H9 (cell line): Measurements from ENCODE around the gene RPL38. TPM values are rescaled to one million over a fixed set of nuclear protein-coding genes. Genes with fewer than 3 reads are reported as not detected.

Experiments used
- DNase-seq: peaks from one replicate; pipeline ENCODE4 v3.0.0-alpha.2; 2017
- H2AFZ ChIP-seq: one replicate; pipeline ENCODE4 v1.6.1; 2013; ENCODE audit warnings: mild to moderate bottlenecking, low read length, control low read depth, moderate library complexity
- H2AK5ac ChIP-seq: 2 replicates; pipeline ENCODE4 v1.6.1; 2013; ENCODE audit warnings: low read length, control low read depth, mixed read lengths; ENCODE audit not compliant: insufficient read length
- H2BK120ac ChIP-seq: one replicate; pipeline ENCODE4 v1.6.1; 2013; ENCODE audit warnings: low read depth, mild to moderate bottlenecking, low read length, control low read depth, inconsistent platforms; ENCODE audit not compliant: poor library complexity, severe bottlenecking
- H2BK12ac ChIP-seq: 2 replicates; pipeline ENCODE4 v1.6.1; 2013; ENCODE audit warnings: low read length, control low read depth, mixed read lengths, low read depth; ENCODE audit not compliant: insufficient read length
- H2BK15ac ChIP-seq: 2 replicates; pipeline ENCODE4 v1.6.1; 2013; ENCODE audit warnings: low read depth, low read length, control low read depth
- H2BK20ac ChIP-seq: one replicate; pipeline ENCODE4 v1.6.1; 2013; ENCODE audit warnings: low read depth, mild to moderate bottlenecking, low read length, control low read depth, inconsistent platforms; ENCODE audit not compliant: poor library complexity, severe bottlenecking
- H2BK5ac ChIP-seq: 2 replicates; pipeline ENCODE4 v1.6.1; 2013; ENCODE audit warnings: low read length, control low read depth, mixed read lengths; ENCODE audit not compliant: insufficient read length
- H3K14ac ChIP-seq: 2 replicates; pipeline ENCODE4 v1.6.1; 2013; ENCODE audit warnings: low read length, control low read depth; ENCODE audit not compliant: insufficient read depth
- H3K18ac ChIP-seq: 2 replicates; pipeline ENCODE4 v1.6.1; 2013; ENCODE audit warnings: low read depth, mild to moderate bottlenecking, mixed read lengths, low read length, control low read depth; ENCODE audit not compliant: insufficient read length
- H3K23ac ChIP-seq: 2 replicates; pipeline ENCODE4 v1.6.1; 2013; ENCODE audit warnings: low read length, control low read depth, mixed read lengths, low read depth; ENCODE audit not compliant: insufficient read length
- H3K23me2 ChIP-seq: 2 replicates; pipeline ENCODE4 v1.6.1; 2013; ENCODE audit warnings: low read depth, mild to moderate bottlenecking, mixed read lengths, low read length, control low read depth; ENCODE audit not compliant: insufficient read length, poor library complexity, severe bottlenecking
- H3K27ac ChIP-seq: 2 replicates; pipeline ENCODE4 v1.5.1; 2013; ENCODE audit warnings: low read length, control low read depth, mixed read lengths, low read depth; ENCODE audit not compliant: insufficient read length
- H3K27me3 ChIP-seq: 2 replicates; pipeline ENCODE4 v1.6.1; 2013; ENCODE audit warnings: low read length, control low read depth, inconsistent platforms; ENCODE audit not compliant: insufficient read depth
- H3K4ac ChIP-seq: 2 replicates; pipeline ENCODE4 v1.6.1; 2013; ENCODE audit warnings: low read depth, mild to moderate bottlenecking, control low read depth, inconsistent platforms, low read length, moderate library complexity
- H3K4me1 ChIP-seq: 2 replicates; pipeline ENCODE4 v1.6.1; 2013; ENCODE audit warnings: low read length, control low read depth, inconsistent platforms; ENCODE audit not compliant: insufficient read depth
- H3K4me2 ChIP-seq: 2 replicates; pipeline ENCODE4 v1.6.1; 2013; ENCODE audit warnings: low read length, control low read depth, mixed read lengths; ENCODE audit not compliant: insufficient read length, insufficient read depth
- H3K56ac ChIP-seq: 2 replicates; pipeline ENCODE4 v1.6.1; 2013; ENCODE audit warnings: low read depth, mild to moderate bottlenecking, mixed read lengths, low read length, control low read depth; ENCODE audit not compliant: insufficient read length
- H3K79me1 ChIP-seq: 2 replicates; pipeline ENCODE4 v1.6.1; 2013; ENCODE audit warnings: low read depth, mild to moderate bottlenecking, moderate library complexity, low read length, control low read depth, inconsistent platforms; ENCODE audit not compliant: insufficient read depth, poor library complexity, severe bottlenecking
- H3K79me2 ChIP-seq: 2 replicates; pipeline ENCODE4 v1.6.1; 2013; ENCODE audit warnings: low read length, control low read depth, inconsistent platforms; ENCODE audit not compliant: insufficient read depth
- H3K9ac ChIP-seq: 2 replicates; pipeline ENCODE4 v1.6.1; 2013; ENCODE audit warnings: low read length, control low read depth, mixed read lengths; ENCODE audit not compliant: insufficient read length; ENCODE audit errors: extremely low read depth
- H3K9me3 ChIP-seq: one replicate; pipeline ENCODE4 v1.6.1; 2013; ENCODE audit warnings: low read depth, low read length, inconsistent platforms; ENCODE audit not compliant: control insufficient read depth
- H3T11ph ChIP-seq: one replicate; pipeline ENCODE4 v1.6.1; 2013; ENCODE audit warnings: mild to moderate bottlenecking, low read length, control low read depth, inconsistent platforms
- H4K20me1 ChIP-seq: one replicate; pipeline ENCODE4 v1.6.1; 2013; ENCODE audit not compliant: control insufficient read depth, insufficient read length, insufficient read depth
- H4K5ac ChIP-seq: 2 replicates; pipeline ENCODE4 v1.6.1; 2013; ENCODE audit warnings: low read depth, mild to moderate bottlenecking, mixed read lengths, low read length, control low read depth; ENCODE audit not compliant: insufficient read length
- H4K8ac ChIP-seq: replicated peaks from 2 replicates; pipeline ENCODE4 v1.6.1; 2013; ENCODE audit warnings: low read length, control low read depth, mixed read lengths, low read depth; ENCODE audit not compliant: insufficient read length
- H4K91ac ChIP-seq: 2 replicates; pipeline ENCODE4 v1.6.1; 2013; ENCODE audit warnings: low read depth, mild to moderate bottlenecking, moderate library complexity, mixed read lengths, low read length, control low read depth; ENCODE audit not compliant: insufficient read length
- H3K27ac Mint-ChIP-seq, 3 experiments: 2 replicates in 2 of 3; 3 replicates in 1 of 3; pipeline ENCODE4 v1.8.0; 2020 to 2021; ENCODE audit warnings: mixed read lengths in 3 of 3, mild to moderate bottlenecking in 1 of 3, moderate library complexity in 1 of 3
- H3K27me3 Mint-ChIP-seq: 2 replicates; pipeline ENCODE4 v1.8.0; 2021; ENCODE audit warnings: low read depth, mild to moderate bottlenecking, moderate library complexity, mixed read lengths
- H3K36me3 Mint-ChIP-seq, 3 experiments: 2 replicates in 2 of 3; 3 replicates in 1 of 3; pipeline ENCODE4 v1.8.0; 2020 to 2021; ENCODE audit warnings: low read depth in 3 of 3, mixed read lengths in 3 of 3; ENCODE audit not compliant: insufficient read depth in 1 of 3
- H3K4me1 Mint-ChIP-seq, 2 experiments: 2 replicates each; pipeline ENCODE4 v1.8.0; 2020; ENCODE audit warnings: mixed read lengths in 2 of 2
- H3K4me3 Mint-ChIP-seq, 2 experiments: 2 replicates in 1 of 2; 3 replicates in 1 of 2; pipeline ENCODE4 v1.8.0; 2020 to 2021; ENCODE audit warnings: mild to moderate bottlenecking in 2 of 2, mixed read lengths in 2 of 2, moderate library complexity in 1 of 2
- H3K9me3 Mint-ChIP-seq, 2 experiments: 2 replicates in 1 of 2; 3 replicates in 1 of 2; pipeline ENCODE4 v1.8.0; 2020; ENCODE audit warnings: mild to moderate bottlenecking in 2 of 2, mixed read lengths in 2 of 2, moderate library complexity in 1 of 2
- CTCF ChIP-seq: fragments of 200-600 bp; sonication (generic); conservative IDR thresholded peaks from 3 replicates; pipeline ENCODE4 v1.8.0; 2021; ENCODE audit warnings: antibody characterized with exemption, mild to moderate bottlenecking
- WGBS: extraction: QIAGEN DNeasy Blood & Tissue Kit; methylation state at CpG from one replicate; pipeline ENCODE4 v1.1.7; 2013; ENCODE audit warnings: missing lambda C conversion rate, low lambda C conversion rate, mixed read lengths; ENCODE audit not compliant: insufficient read length; ENCODE audit errors: extremely low coverage; 5-methylcytosine and 5-hydroxymethylcytosine counted together
- total RNA-seq: library from RNA; stranded (reverse); gene quantifications from 2 replicates; pipeline ENCODE4 v1.2.1, GENCODE V29; 2021

RPL38 gene
- total RNA-seq, 1 experiment from 2014 or later: 1,358 TPM

GRCh38 chr17:74228306-74228978, 25.0 kb downstream of the RPL38 start:
- Mint-ChIP-seq H3K27me3 (peaks cover 6% of the 10 kb centered on the region), H3K4me3 (no peak overlapping the region), H3K27ac (no peak overlapping the region), H3K9me3 (no peaks in the 10 kb centered on the region), H3K4me1 (peaks cover 8 to 24% of the 10 kb centered on the region in 2 experiments), H3K36me3 (no peaks in the 10 kb centered on the region)
- Histone ChIP-seq H2AFZ (no peak overlapping the region), H3K4me2 (no peak overlapping the region), H4K91ac (no peak overlapping the region), H4K8ac (no peak overlapping the region), H2BK20ac (no peak overlapping the region), H2BK12ac (no peak overlapping the region), H3K4me1 (no peaks in the 10 kb centered on the region), H3K9me3 (no peaks in the 10 kb centered on the region), H3K18ac (no peak overlapping the region), H3K27ac (no peak overlapping the region), H3K56ac (no peak overlapping the region), H3K79me2 (no peaks in the 10 kb centered on the region), H2AK5ac (no peak overlapping the region), H3K23ac (no peak overlapping the region), H2BK15ac (no peak overlapping the region), H2BK120ac (no peak overlapping the region), H4K5ac (no peak overlapping the region), H3K14ac (no peak overlapping the region), H2BK5ac (no peak overlapping the region), H3K79me1 (no peaks in the 10 kb centered on the region), H3K27me3 (no peaks in the 10 kb centered on the region), H3K23me2 (no peaks in the 10 kb centered on the region), H3T11ph (no peak overlapping the region), H3K4ac (no peak overlapping the region), H3K9ac (no peak overlapping the region), H4K20me1 (no peaks in the 10 kb centered on the region)
- DNase-seq: no peak
- WGBS: no CpG with 5 or more reads among the region's 5 CpGs
- no peak for TF ChIP-seq CTCF
